ENCODE data around the gene SF3A2. TPM values are rescaled to one million over a fixed set of nuclear protein-coding genes. Genes with fewer than 3 reads are reported as not detected.

Gene SF3A2
- total and polyA plus RNA-seq, 10 donors, result 28.5 to 79.7 (median 45.0) TPM

DNA sequence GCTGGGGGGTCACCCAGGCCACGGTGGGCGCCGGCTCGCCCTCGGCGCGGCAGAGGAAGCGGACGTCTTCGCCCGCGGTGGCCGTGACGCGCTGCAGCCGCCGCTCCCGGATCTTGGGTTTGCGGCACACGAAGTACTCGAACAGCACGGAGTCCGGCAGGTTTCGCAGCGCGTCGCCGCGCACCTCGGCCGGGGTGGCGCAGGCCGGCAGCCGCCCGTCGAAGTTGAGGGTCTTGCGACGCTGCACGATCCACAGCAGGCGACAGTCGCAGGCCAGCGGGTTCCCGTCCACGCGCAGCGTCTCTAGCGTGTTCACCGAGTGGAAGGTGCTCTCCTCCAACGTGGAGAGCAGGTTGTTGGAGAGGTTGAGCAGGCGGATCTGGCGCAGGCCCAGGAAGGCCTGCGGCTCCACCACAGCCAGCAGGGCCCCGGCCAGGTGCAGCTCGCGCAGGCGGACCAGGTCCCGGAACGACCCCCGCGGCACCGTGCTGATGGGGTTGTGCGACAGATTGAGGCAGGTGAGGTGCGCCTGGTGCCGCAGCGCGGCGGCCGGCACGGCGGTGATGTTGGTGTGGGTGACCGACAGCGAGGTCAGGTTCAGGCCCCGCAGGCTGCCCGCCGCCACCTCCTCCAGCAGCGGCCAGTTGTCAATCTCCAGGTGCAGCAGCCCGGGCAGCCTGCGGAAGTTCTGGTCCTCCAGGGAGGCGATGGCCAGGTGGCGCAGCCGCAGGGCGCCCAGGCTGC lies 54.0 kb downstream of the SF3A2 start:
- H3K27ac ChIP-seq, result peak overlapping the region; percentile 78 to 99 (median 92)
- peaks cover 21 to 100% (median 76%) of the 10 kb centered on the region in 6 donors for H3K4me1 ChIP-seq
- no peak for TF ChIP-seq POLR2A (IDR thresholded peaks at IDR 0.05)
- TF ChIP-seq, protein P1, sequence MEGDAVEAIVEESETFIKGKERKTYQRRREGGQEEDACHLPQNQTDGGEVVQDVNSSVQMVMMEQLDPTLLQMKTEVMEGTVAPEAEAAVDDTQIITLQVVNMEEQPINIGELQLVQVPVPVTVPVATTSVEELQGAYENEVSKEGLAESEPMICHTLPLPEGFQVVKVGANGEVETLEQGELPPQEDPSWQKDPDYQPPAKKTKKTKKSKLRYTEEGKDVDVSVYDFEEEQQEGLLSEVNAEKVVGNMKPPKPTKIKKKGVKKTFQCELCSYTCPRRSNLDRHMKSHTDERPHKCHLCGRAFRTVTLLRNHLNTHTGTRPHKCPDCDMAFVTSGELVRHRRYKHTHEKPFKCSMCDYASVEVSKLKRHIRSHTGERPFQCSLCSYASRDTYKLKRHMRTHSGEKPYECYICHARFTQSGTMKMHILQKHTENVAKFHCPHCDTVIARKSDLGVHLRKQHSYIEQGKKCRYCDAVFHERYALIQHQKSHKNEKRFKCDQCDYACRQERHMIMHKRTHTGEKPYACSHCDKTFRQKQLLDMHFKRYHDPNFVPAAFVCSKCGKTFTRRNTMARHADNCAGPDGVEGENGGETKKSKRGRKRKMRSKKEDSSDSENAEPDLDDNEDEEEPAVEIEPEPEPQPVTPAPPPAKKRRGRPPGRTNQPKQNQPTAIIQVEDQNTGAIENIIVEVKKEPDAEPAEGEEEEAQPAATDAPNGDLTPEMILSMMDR (IDR thresholded peaks at IDR 0.05 in 8 of 11, conservative IDR thresholded peaks at IDR 0.05 in 3 of 11), result no peak
- TF ChIP-seq POLR2AphosphoS5 (IDR thresholded peaks at IDR 0.05), result peak in 2 of 3 donors; percentile 10 to 61
- 0 to 2% (median 2%) methylated on average over 13 to 82 of the region's 82 CpGs for WGBS, 5 donors
- intact Hi-C loops (cut with DNase I; ENCODE audit: low total_unique reads), result no loop called here
- DNase-seq, result peak; percentile 90
- peaks cover 0 to 46% (median 3%) of the 10 kb centered on the region in 6 donors for H3K36me3 ChIP-seq
- H3K27me3 ChIP-seq (replicated peaks in 1 of 7), result peaks cover 0 to 61% (median 34%) of the 10 kb centered on the region in 7 donors
- H3K9me3 ChIP-seq, result no peaks in the 10 kb centered on the region
- peak overlapping the region; percentile 25 to 86 (median 75) for H3K4me3 ChIP-seq

DNA sequence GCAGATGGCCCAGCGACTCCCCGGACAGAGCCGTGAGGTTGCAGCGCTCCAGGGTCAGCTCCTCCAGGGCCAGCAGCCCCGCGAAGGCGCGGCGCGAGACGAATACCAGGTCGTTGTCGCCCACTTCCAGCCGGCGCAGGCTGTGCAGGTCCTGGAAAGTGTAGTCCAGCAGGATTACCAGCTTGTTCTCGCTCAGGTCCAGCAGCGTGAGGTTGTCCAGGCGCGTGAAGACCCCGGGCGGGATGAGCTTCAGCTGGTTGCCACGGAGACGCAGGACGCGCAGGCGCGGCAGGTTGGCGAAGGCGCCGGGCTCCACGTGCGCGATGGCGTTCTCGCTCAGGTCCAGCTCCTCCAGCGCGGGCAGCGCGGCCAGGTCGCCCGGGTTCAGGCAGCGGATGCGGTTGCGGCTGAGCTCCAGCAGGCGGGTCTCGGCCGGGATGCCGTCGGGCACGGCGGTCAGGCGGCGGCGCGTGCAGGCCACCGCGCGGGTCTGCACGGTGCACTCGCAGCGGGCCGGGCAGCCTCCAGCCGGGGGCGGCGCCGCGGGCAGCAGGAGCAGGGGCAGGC lies 54.6 kb downstream of the SF3A2 start:
- 28 to 67% (median 47%) methylated on average over 32 to 67 of the region's 67 CpGs for WGBS, 5 donors
- peak; percentile 85 for DNase-seq
- Histone ChIP-seq H3K9me3 (no peaks in the 10 kb centered on the region), H3K36me3 (peaks cover 0 to 52% (median 3%) of the 10 kb centered on the region in 6 donors), H3K4me3 (peak overlapping the region; percentile 25 to 86 (median 75)), H3K27me3 (replicated peaks in 1 of 7) (peaks cover 0 to 67% (median 34%) of the 10 kb centered on the region in 7 donors), H3K4me1 (peaks cover 21 to 100% (median 82%) of the 10 kb centered on the region in 6 donors), H3K27ac (peak overlapping the region in 7 of 8 donors; percentile 91 to 99 (median 93))
- TF ChIP-seq, protein P1 (IDR thresholded peaks at IDR 0.05 in 8 of 11, conservative IDR thresholded peaks at IDR 0.05 in 3 of 11), result no peak
- TF ChIP-seq POLR2AphosphoS5 (IDR thresholded peaks at IDR 0.05) (no peak), POLR2A (IDR thresholded peaks at IDR 0.05) (no peak)
- intact Hi-C loops (cut with DNase I; ENCODE audit: low total_unique reads), result no loop called here

DNA sequence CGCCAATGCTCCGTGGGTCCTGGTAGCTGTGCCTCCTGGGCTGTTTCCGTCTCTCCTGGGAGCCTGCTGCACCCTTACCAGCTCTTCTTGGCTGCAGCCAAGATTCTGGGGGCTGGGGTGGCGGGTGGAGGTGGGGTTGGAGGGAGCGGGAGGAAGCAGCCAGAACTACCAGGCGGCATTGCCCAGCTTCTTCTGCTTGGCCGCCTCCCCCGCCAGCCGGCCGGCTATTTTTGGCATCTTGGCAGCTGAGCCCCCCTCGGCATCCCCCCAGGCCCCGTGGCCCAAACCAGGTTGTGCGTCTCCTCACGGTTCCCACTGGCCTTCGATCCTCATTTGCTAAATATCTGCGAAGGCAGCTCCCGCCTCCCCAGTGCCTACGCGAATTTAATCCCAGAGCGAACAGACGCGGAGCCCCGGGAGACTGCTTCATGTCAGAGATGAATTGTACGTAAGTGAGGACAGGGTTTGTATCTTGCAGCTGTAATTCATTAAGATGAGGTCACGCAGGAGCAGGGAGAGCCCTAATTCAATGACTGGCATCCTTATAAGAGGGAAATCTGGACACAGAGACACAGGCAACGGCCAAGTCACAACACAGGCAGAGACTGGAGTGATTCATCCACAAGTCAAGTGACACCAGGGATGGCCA lies 58.2 kb downstream of the SF3A2 start:
- 45 to 60% (median 48%) methylated on average over 26 of the region's 26 CpGs for WGBS, 5 donors
- Histone ChIP-seq H3K36me3 (peaks cover 0 to 53% (median 3%) of the 10 kb centered on the region in 6 donors), H3K27ac (peak overlapping the region in 5 of 8 donors; percentile 20 to 66 (median 59)), H3K4me3 (peak overlapping the region in 2 of 8 donors; percentile 19 to 21), H3K4me1 (peaks cover 17 to 92% (median 61%) of the 10 kb centered on the region in 6 donors), H3K27me3 (replicated peaks in 1 of 7) (peaks cover 0 to 56% (median 23%) of the 10 kb centered on the region in 7 donors), H3K9me3 (no peaks in the 10 kb centered on the region)
- intact Hi-C loops (cut with DNase I; ENCODE audit: low total_unique reads), result no loop called here
- TF ChIP-seq POLR2A (IDR thresholded peaks at IDR 0.05) (no peak), POLR2AphosphoS5 (IDR thresholded peaks at IDR 0.05) (peak in 2 of 3 donors; percentile 3 to 44)
- TF ChIP-seq, protein P1 (IDR thresholded peaks at IDR 0.05 in 8 of 11, conservative IDR thresholded peaks at IDR 0.05 in 3 of 11), result no peak
- DNase-seq, result no peak
